ENCODE data around the gene IL1R2. TPM values are rescaled to one million over a fixed set of nuclear protein-coding genes. Genes with fewer than 3 reads are reported as not detected.
"Not testable (repeated sequence)": the region's sequence is repeated elsewhere in the genome, so short reads cannot be mapped to it uniquely, and the experiment has no call there.

IL1R2 gene
- total RNA-seq, 2 donors from 2014 or later: 10.7 to 11.8 TPM

- Mint-ChIP-seq H3K27ac (no peak overlapping the region), H3K36me3 (peaks cover 10 to 22% of the 10 kb centered on the region in 2 donors), H3K9me3 (peaks cover 0 to 14% of the 10 kb centered on the region in 2 donors)
- ATAC-seq (no peak), DNase-seq (ENCODE audit: low spot score in 2 of 2) (no peak)
These were observed 74.0 kb downstream of the IL1R2 start for GRCh38 chr2:102065675-102066252.

GRCh38 chr2:102066554-102066953, 74.8 kb downstream of the IL1R2 start:
- peaks cover 0 to 14% of the 10 kb centered on the region in 2 donors for H3K9me3 Mint-ChIP-seq
- no peak for ATAC-seq
- H3K36me3 Mint-ChIP-seq: peaks cover 10 to 22% of the 10 kb centered on the region in 2 donors
- DNase-seq (ENCODE audit: low spot score in 2 of 2): no peak
- H3K27ac Mint-ChIP-seq: no peak overlapping the region

GRCh38 chr2:102068126-102068525, 76.4 kb downstream of the IL1R2 start:
- not testable (repeated sequence) for ATAC-seq; DNase-seq (ENCODE audit: low spot score in 2 of 2); H3K27ac Mint-ChIP-seq
- Mint-ChIP-seq H3K36me3 (peaks cover 10 to 22% of the 10 kb centered on the region in 2 donors), H3K9me3 (peaks cover 0 to 14% of the 10 kb centered on the region in 2 donors)

GRCh38 chr2:102069311-102069974, 77.7 kb downstream of the IL1R2 start:
- DNase-seq (ENCODE audit: low spot score in 2 of 2): no peak
- H3K36me3 Mint-ChIP-seq: peaks cover 10 to 28% of the 10 kb centered on the region in 2 donors
- peaks cover 0 to 19% of the 10 kb centered on the region in 2 donors for H3K9me3 Mint-ChIP-seq
- no peak for ATAC-seq
- peak overlapping the region in 1 of 2 donors; percentile 47 for H3K27ac Mint-ChIP-seq

- H3K9me3 Mint-ChIP-seq: peaks cover 0 to 19% of the 10 kb centered on the region in 2 donors
- H3K36me3 Mint-ChIP-seq: peaks cover 10 to 28% of the 10 kb centered on the region in 2 donors
- no peak for DNase-seq (ENCODE audit: low spot score in 2 of 2)
- H3K27ac Mint-ChIP-seq: no peak overlapping the region
- no peak for ATAC-seq
These were observed 78.4 kb downstream of the IL1R2 start for GRCh38 chr2:102070058-102070642.

GRCh38 chr2:102072741-102073140, 81.0 kb downstream of the IL1R2 start:
- Mint-ChIP-seq H3K36me3 (peaks cover 0 to 23% of the 10 kb centered on the region in 2 donors), H3K27ac (no peak overlapping the region), H3K9me3 (peaks cover 0 to 18% of the 10 kb centered on the region in 2 donors)
- ATAC-seq: no peak
- no peak for DNase-seq (ENCODE audit: low spot score in 2 of 2)

GRCh38 chr2:102073168-102073724, 81.5 kb downstream of the IL1R2 start:
- Mint-ChIP-seq H3K27ac (no peak overlapping the region), H3K9me3 (peaks cover 0 to 19% of the 10 kb centered on the region in 2 donors), H3K36me3 (peaks cover 0 to 23% of the 10 kb centered on the region in 2 donors)
- DNase-seq (ENCODE audit: low spot score in 2 of 2) (no peak), ATAC-seq (no peak)

GRCh38 chr2:102074152-102074783, 82.5 kb downstream of the IL1R2 start:
- DNase-seq (ENCODE audit: low spot score in 2 of 2): no peak
- Mint-ChIP-seq H3K36me3 (peaks cover 0 to 23% of the 10 kb centered on the region in 2 donors), H3K27ac (no peak overlapping the region), H3K9me3 (peaks cover 4 to 19% of the 10 kb centered on the region in 2 donors)
- no peak for ATAC-seq

GRCh38 chr2:102075479-102075878, 83.7 kb downstream of the IL1R2 start:
- ATAC-seq: no peak
- no peak for DNase-seq (ENCODE audit: low spot score in 2 of 2)
- no peak overlapping the region for H3K27ac Mint-ChIP-seq
- H3K9me3 Mint-ChIP-seq: peaks cover 4 to 19% of the 10 kb centered on the region in 2 donors
- peaks cover 0 to 23% of the 10 kb centered on the region in 2 donors for H3K36me3 Mint-ChIP-seq

- Mint-ChIP-seq H3K27ac (no peak overlapping the region), H3K9me3 (peaks cover 9 to 19% of the 10 kb centered on the region in 2 donors), H3K36me3 (peaks cover 4 to 23% of the 10 kb centered on the region in 2 donors)
- DNase-seq (ENCODE audit: low spot score in 2 of 2) (no peak), ATAC-seq (no peak)
These were observed 84.8 kb downstream of the IL1R2 start for GRCh38 chr2:102076512-102076911.

Other genes with a start within 250 kb of the IL1R2 start
- gene IL1R1, start 150.8 kb downstream of the IL1R2 start, total RNA-seq: 1 to 10 TPM; 6.8 to 6.9 TPM
- under 1 TPM in 1 of 2 donors, not detected in 1; 0.75 TPM for gene IL1RL2, start 195.1 kb downstream of the IL1R2 start, total RNA-seq